GM18858 (cell line): ENCODE results near the gene PEAK1.
A peak's percentile ranks its signal among the peaks of the same experiment; 100 is the strongest.
"Not testable (repeated sequence)": the region's sequence is repeated elsewhere in the genome, so short reads cannot be mapped to it uniquely, and the experiment has no call there.

Experiments used
- ATAC-seq: cut with Tn5 transposase; IDR thresholded peaks from one replicate; pipeline ENCODE4 v1.9.1; 2021; ENCODE audit not compliant: unreplicated experiment

Gene PEAK1

DNA sequence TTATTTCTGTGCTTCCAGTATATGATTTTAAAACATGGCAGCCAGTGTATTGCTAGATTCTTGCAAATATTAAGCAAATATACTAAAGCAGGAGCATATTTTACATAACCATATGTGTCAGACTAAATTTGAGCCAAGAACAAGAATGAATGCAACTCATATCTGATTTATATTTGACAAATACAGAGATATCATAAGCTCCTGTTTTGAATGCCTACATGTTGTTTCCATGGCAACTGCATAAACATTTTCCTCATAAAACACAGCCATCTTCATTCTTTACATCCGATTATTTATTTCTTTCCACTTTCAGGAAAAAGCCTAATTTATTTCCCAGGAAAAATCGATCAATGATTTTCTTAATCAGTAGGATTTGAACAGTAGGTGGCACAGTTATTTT is 176.8 kb downstream of the PEAK1 start:
- ATAC-seq, result no peak

DNA sequence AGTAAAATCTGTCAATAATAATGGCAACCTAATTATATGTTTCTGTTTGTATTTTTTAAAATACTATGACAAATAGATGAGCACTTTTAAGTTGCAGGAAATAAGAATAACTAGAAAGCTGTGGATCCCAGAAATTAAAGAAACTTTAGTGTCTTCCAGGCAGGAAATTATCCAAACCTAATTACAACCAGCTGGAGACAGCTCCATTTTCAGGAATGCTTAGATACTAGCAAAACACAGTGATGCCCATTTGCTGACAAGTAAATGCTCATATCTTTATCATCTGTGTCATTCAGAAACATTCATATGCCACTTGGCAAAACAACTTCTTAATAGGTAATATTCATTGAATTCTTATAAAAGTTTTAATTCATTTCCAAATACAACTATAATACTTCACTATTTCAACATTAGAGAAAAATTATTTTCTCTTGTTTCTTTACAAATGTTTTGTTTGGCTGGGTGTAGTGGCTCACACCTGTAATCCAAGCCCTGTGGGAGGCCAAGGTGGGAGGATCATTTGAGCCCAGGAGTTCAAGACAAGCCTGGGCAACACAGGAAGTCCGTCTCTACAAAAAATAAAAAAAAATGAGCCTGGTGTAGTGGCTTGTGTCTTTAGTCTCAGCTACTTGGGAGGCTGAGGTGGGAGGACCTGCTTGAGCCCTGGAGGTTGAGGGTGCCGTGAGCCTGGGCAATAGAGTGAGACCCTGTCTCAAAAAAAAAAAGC is 179.9 kb downstream of the PEAK1 start:
- ATAC-seq, result no peak

DNA sequence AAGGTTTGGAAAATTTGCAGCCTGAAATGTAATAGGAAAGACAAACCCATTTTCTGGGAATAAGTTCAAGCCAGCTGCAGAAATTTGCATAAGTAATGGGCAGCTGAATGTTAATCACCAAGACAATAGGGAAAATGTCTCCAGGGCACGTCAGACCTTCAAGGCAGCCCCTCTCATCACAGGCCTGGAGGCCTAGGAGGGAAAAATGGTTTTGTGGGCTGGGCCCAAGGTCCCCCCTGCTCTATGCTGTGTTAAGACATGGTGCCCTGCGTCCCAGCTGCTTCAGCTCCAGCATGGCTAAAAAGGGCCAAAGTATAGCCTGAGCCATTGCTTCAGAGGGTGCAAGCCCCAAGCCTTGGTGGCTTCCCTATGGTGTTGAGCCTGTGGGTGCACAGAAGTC is 184.3 kb downstream of the PEAK1 start:
- ATAC-seq, result no peak

DNA sequence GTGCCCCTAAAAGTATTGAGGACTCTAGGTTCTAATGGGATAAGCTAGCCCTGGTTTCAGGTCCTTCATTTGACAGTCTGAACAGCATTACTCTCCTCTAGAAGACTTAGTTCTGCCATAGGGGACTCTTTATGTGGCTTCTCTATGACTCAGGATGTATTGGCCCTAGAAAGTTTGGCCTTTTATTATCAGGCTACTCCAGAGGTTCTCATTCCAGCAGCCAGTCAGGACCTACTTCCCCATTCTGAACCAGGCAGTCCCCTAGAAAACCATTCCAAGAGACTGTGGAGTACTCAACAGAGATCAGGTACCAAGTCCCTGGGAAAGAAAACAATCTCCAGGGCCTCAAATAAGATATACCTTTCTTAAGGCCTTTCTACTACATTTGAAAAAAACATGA is 191.1 kb downstream of the PEAK1 start:
- ATAC-seq, result no peak

DNA sequence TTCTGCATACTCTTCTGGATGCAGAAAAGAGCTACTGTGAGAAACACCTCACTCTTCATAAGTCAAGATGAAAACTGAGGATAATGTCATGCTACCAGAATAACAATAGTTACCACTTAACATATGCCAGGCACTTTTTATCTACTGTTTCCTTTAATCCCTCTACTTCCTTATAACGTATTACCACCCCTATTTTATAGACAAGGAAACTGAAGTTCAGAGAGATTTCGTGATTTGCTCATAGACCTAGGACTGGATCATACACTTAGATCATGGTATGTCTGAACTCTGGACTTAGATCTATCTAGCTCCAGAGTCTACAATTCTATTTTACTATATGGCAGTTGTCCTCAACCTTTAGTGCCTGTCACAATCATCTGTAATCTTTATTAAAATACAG is 193.3 kb downstream of the PEAK1 start:
- ATAC-seq, result no peak

DNA sequence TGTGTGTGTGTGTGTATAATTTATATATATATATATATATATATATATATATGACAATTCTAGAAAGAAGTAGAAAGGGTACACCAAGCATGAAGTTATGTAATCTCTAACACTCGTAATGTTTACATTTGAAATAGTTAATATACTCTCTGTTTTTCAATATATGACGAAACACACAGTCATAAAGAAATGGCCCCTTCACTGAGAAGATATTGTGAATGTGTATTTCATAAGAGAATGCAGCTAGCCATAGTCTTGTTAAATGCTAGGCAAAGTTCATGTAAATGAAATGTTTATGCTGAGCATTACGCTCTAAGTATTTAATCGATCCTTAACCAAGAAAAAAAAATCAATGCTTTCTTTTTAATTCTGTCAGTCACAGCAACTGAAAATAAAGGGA is 194.3 kb downstream of the PEAK1 start:
- ATAC-seq, result no peak

DNA sequence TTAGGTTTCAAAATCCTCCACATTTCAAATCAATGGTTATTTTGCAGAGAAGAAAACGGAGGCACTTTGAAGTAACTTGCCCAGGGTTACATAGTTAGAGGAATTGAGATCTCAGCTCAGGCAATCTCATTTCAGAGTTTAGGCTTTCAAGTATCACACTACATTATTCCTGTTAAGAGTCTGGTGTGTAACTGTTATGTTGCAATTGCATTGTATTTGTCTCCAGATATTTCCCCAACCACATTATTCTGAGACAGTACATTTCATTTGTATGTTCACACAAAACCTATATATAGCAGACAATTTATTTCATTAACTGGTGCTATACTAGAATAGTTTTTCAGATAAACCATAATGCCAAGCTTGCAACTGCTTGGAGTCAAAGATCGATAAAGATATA is 194.8 kb downstream of the PEAK1 start:
- ATAC-seq, result no peak

DNA sequence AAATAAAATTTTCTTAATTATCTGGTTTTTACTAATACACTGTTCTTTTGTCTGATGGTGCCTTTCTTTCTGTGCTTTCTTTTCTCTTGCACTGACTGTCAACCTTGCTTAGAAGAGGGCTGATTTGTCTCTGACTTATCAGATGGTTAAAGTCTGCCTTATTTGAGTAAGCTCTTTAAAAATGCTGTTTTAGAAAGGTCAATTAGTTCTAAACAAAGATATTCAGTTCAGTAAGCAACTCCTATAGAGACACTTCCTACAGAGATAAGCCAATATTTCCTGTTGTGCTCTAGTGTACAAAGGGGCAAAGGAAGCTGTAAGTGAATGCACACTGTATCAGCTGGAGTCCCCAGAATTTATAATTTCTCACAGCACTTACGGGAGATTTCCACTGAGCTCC is 195.6 kb downstream of the PEAK1 start:
- no peak for ATAC-seq

DNA sequence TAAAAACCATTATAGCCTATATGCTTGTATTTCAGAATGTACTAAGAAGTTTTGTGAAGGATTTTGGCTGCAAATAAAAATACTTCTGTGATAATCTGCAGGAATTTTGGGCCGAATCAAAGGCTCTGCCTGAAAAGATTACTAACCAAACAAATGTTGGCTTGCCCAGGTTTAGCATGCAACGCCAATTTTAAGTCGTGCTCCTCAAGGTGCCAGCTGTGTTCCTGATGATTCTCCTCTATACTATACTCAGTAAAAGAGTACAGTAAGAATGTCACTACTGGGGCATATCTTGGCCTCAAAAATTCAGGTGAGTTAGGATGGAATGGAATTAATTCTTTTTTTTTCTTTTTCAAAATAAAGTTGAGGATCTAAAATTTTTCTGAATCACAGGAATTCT is 198.2 kb downstream of the PEAK1 start:
- ATAC-seq, result no peak

DNA sequence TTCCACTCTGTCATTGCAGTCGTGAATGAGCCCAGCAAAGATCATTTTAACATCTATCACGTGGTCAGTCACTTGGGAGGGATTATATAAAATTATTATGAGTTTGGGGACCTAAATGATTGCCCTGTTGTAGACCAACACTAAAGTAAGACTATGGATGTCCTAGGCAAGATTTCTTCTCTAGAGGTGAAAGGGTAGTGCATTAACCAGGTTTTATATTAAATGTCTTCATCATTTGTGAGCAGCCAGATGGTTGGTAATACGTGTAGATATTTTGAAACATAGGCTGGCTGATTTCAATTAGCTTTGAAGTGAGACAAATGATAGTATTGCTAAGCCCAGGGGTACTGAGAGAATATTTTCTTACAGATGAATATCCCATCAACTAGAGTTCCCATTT is 198.7 kb downstream of the PEAK1 start:
- no peak for ATAC-seq

DNA sequence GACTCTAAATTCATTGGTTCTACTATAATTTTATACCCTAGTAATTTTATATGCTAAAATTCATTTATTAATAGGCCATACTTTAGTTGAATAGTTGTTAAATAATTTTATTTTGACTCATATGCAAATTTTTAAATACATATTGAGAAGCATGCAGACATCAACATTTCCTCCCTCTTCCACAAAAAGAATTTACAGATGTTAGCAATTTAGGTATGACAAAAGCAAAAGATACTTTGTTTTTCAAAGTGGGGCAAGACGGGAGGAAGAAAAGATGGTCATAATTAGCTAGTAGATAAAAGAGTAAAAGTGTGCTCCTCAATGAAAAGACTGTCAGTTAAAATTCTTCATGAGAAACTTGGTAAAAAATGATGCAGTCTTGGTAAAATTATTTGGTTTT is 200.1 kb downstream of the PEAK1 start:
- ATAC-seq, result no peak

DNA sequence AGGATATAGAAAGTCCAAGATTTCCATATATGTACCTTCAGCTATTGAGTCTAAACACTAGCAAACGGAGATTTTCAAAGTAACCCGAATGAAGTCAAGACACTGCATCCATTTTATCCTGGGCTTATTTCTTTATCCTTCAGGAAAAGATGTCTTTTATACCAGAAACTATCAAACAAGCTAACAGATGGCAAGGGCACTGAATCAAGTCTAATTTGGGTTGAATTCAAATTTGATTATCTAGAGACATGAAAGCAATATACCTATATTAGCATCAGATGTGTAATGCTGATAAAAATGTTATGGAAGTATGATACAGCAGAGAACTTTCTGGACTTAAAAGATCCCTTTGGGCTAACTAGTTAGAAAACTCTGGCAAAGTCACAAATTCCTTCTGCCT is 210.7 kb downstream of the PEAK1 start:
- ATAC-seq, result no peak

DNA sequence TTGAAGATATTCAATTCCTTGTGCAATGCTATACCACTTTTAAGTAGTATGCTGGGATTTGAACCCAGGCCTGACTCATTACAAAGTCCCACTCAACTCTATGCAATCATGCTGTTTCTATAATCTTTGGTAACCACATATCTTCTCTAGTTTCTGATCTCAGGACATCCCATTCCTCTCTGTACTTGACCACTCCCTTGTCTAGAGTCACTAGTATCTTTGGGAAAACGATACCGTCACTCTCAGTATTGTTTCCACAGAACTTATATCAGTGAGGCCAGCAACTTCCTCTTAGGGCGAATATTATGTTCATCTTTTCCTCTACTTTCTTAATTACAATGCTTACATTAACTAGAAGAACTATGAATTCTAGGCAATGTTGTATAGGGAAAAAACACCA is 211.7 kb downstream of the PEAK1 start:
- no peak for ATAC-seq

DNA sequence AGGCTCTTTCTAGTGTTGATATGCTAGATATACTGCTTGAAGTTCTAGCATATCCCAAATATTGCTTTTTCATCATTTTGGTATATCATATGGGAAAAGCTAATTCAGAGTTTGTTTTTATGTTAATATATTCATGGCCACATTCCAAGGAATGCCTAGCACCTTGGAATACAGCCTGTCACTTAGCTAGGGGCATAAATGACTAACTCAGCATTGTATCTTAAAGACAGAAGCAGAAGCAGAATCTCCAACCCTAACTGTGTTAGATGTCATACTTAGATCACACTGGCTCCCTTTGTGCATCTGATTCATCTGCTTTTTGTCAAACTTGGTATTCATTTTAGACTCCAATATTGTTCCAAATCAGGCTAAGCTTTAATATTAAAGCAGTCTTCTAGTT is 218.2 kb downstream of the PEAK1 start:
- no peak for ATAC-seq

DNA sequence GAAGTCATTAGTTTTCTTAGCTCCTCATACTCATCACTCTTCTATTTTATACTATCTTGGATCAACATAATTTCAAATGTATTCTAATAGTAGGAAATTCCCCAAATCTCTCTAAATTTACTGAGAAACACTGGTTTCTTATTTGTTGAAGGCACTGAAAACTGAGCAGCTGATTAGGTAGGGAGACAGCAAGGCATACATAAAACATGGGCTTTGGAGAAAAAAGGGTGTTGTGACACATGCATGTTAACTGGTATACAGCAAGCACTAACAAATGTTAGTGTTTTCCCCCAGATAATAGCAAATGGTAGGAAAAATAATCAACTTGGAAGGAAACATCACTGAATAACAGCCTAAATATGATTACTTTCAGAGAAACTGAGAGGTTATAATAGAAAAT is 223.5 kb downstream of the PEAK1 start:
- ATAC-seq, result no peak

DNA sequence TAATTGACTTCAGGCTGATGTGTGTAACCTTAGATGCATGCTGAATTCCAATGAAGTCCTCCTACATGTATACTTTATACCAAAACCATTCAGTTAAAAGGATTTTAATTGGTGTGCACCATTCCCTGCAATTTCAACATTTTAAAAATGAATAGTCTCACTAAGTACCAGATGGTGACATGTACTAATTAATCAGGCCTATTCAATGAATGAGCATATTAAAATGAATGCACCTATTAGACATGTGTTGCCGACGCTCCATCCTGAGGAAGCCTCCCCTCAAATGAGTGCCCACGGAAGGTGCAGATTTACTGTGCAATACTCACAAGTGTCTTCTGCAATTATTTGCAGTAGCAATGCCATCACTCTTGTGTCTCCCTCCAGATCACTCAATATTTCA is 224.3 kb downstream of the PEAK1 start:
- ATAC-seq, result no peak

DNA sequence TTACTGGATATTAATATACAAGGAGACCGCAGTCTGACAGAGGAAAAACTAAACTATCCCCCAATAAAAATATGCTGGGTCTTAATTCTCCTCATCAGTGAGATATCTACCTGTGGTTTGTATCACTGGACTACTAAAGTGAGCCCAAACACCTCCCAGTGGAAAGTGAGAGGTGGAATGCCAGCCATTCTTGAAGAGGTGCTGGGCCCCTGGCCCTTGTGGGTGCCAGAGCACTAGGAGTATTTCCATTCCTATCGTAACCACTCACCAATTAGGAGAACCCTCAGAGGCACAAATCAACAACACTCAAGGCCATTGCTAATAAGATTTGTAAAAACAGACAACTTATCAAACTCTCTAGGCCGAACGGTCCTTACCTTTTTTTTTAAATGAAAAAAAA is 227.5 kb downstream of the PEAK1 start:
- no peak for ATAC-seq

DNA sequence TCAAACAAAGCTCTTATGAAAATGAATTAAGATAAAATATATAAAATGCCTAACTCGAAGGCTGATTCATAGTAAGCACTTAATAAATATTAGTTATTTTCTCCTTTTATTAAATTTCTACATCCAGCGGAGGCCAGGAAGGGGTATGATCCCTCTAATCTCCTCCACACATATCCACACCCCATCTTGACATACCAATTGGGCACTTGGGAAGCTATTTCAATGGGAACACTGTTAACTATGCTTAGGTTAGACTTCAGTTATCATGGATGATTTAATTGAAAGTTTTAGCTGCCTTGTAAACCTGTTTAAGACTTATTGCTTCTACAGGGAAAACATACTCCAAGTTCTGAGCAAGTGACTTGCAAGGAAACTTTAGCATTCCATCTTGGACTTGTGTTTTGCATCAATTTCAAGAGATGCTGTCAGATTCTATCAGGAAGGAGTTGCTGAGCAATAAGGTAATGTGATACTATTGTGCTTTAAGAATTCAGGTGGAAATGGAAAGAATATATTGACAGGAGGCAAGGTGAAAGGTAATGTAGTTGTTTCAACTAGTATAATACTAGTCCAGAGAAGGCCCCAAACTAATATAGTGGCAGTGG is 228.6 kb downstream of the PEAK1 start:
- no peak for ATAC-seq

DNA sequence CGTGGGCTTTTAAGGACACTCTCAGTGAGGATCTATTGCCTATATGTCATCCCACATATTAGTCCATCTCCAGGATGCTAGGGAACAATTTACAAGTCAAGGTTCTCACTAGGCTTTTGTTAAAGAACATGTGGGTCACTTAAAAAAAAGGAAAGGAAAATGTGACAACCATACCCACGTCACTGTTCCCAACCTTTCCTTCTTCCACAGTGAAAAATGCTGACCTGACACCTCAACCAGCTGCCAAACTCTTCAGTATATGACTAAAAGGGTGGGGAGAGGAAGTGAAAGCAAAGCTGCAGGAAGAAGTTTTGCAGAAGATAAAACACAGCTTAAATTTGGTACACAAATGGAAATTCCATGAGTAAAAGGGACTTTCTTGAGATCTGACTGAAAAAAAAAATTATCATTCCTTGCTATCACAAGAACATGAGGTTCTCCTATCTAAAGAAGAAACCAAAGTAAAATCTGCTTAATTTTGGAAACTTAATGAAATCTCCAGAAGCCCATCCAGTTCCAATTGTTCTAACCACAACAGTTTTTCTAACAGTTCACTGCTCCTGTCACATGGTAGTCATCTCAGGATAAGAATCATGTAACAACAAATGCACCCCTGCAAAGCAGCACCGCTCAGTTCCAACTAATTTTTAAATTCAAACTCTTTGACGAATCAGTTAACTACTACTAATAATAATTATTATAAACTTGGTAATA is 232.0 kb downstream of the PEAK1 start:
- ATAC-seq, result peak; percentile 43

DNA sequence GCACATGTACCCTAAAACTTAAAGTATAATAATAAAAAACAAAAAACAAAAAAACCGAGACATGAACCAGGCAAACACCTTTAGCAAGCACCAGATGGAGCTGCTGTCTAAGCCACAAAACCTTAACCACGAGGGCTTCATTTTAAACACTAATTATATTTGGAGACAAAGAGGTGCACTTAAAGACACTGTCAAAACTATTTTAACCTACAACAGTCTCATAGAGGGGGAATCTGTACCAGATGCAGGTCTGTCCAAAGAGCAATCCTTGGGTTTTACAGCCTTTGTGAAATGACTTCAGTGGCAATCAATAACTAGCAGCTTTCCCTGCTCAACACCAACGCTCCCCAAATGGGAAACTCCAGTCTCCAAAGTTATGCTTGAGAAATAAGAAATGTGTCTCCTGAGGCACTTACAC is 233.3 kb downstream of the PEAK1 start:
- ATAC-seq, result no peak

DNA sequence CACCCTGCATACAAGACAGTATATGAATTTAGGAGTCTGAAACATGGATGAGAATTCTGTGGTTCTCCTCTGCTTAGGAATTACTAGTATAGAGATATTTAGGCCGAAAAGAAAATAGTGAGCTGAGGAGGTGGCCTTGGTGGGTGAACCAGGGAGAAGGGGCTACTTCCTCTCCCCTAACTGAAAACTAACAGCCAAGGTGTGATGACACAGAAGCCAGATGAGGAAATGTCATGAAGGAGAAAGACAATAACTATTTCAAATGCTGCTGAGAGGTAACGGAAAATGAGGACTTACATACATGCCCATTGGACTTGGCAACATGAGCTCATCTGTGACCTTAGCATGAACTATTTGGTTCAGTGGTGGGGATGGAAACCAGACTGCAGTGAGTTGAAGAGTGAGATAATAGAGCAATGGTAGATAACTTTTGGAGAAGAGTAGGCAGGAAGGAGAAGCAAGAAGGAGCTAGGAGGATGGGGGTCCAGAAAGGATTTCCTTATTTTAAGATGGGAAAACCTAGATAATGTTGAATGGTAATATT is 234.6 kb downstream of the PEAK1 start:
- ATAC-seq, result no peak

DNA sequence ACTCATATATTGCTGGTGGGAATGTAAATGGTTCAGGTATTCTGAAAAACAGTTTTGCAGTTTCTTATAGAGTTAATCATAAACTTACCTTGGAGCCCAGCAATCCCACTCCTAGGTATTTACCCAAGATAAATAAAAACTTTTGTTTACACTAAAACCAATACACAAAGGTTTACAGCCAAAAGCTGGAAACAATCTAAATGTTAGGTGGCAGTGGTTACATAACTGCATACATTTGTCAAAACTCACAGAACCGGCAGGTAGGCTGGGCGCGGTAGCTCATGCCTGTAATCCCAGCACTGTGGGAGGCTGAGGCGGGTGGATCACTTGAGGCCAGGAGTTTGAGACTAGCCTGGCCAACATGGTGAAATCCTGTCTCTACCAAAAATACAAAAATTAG is 235.6 kb downstream of the PEAK1 start:
- not testable (repeated sequence) for ATAC-seq
